Measurements from ENCODE around the gene KIRREL1.

KIRREL1 gene

GRCh38 chr1:157949074-157949354 is 44.4 kb upstream of the KIRREL1 start:
- ATAC-seq: no peak
- TF ChIP-seq CSRNP3 (CRISPR knock-in tag; IDR thresholded peaks at IDR 0.05): no peak
- no peak for TF ChIP-seq CSDC2 (CRISPR knock-in tag; IDR thresholded peaks at IDR 0.05)
- no peak for TF ChIP-seq ZC3H10 (CRISPR knock-in tag; IDR thresholded peaks at IDR 0.05)
- TF ChIP-seq TOX (CRISPR knock-in tag; IDR thresholded peaks at IDR 0.05; ENCODE audit: borderline replicate concordance): no peak
- no peak for TF ChIP-seq ZNF565 (CRISPR knock-in tag; conservative IDR thresholded peaks at IDR 0.05; ENCODE audit: low read depth)
- TF ChIP-seq TCF4 (CRISPR knock-in tag; IDR thresholded peaks at IDR 0.05; ENCODE audit: borderline replicate concordance): no peak
- no peak for TF ChIP-seq ZNF8 (CRISPR knock-in tag; IDR thresholded peaks at IDR 0.05)

GRCh38 chr1:157951230-157951629 is 42.2 kb upstream of the KIRREL1 start:
- TF ChIP-seq CSRNP3 (CRISPR knock-in tag; IDR thresholded peaks at IDR 0.05) (no peak), OSR1 (CRISPR knock-in tag; IDR thresholded peaks at IDR 0.05) (no peak), BACH2 (CRISPR knock-in tag; IDR thresholded peaks at IDR 0.05; ENCODE audit: borderline replicate concordance) (no peak), PATZ1 (CRISPR knock-in tag; IDR thresholded peaks at IDR 0.05; ENCODE audit: borderline replicate concordance) (no peak), TCF4 (CRISPR knock-in tag; IDR thresholded peaks at IDR 0.05; ENCODE audit: borderline replicate concordance) (no peak), POU6F1 (CRISPR knock-in tag; IDR thresholded peaks at IDR 0.05; ENCODE audit: borderline replicate concordance, low read depth) (no peak), ZNF565 (CRISPR knock-in tag; conservative IDR thresholded peaks at IDR 0.05; ENCODE audit: low read depth) (no peak), PPARA (CRISPR knock-in tag; IDR thresholded peaks at IDR 0.05; ENCODE audit: borderline replicate concordance) (no peak), ZFP3 (CRISPR knock-in tag; IDR thresholded peaks at IDR 0.05) (no peak), TSHZ2 (CRISPR knock-in tag; IDR thresholded peaks at IDR 0.05) (no peak), ISL1 (CRISPR knock-in tag; IDR thresholded peaks at IDR 0.05) (no peak), ESRRG (CRISPR knock-in tag; IDR thresholded peaks at IDR 0.05) (no peak), SNAI2 (CRISPR knock-in tag; IDR thresholded peaks at IDR 0.05) (no peak), ZNF8 (CRISPR knock-in tag; IDR thresholded peaks at IDR 0.05) (no peak), CSDC2 (CRISPR knock-in tag; IDR thresholded peaks at IDR 0.05) (no peak), GLIS3 (CRISPR knock-in tag; IDR thresholded peaks at IDR 0.05) (no peak), ARNTL (CRISPR knock-in tag; IDR thresholded peaks at IDR 0.05; ENCODE audit: borderline replicate concordance, low read depth) (no peak), ZC3H10 (CRISPR knock-in tag; IDR thresholded peaks at IDR 0.05) (no peak), ZFP30 (CRISPR knock-in tag; IDR thresholded peaks at IDR 0.05) (no peak)
- ATAC-seq: no peak

GRCh38 chr1:157952601-157953000 is 40.8 kb upstream of the KIRREL1 start:
- TF ChIP-seq PATZ1 (CRISPR knock-in tag; IDR thresholded peaks at IDR 0.05; ENCODE audit: borderline replicate concordance) (no peak), OSR1 (CRISPR knock-in tag; IDR thresholded peaks at IDR 0.05) (no peak)
- ATAC-seq: no peak
